ENCODE results near the gene GPX6.

Gene GPX6

DNA sequence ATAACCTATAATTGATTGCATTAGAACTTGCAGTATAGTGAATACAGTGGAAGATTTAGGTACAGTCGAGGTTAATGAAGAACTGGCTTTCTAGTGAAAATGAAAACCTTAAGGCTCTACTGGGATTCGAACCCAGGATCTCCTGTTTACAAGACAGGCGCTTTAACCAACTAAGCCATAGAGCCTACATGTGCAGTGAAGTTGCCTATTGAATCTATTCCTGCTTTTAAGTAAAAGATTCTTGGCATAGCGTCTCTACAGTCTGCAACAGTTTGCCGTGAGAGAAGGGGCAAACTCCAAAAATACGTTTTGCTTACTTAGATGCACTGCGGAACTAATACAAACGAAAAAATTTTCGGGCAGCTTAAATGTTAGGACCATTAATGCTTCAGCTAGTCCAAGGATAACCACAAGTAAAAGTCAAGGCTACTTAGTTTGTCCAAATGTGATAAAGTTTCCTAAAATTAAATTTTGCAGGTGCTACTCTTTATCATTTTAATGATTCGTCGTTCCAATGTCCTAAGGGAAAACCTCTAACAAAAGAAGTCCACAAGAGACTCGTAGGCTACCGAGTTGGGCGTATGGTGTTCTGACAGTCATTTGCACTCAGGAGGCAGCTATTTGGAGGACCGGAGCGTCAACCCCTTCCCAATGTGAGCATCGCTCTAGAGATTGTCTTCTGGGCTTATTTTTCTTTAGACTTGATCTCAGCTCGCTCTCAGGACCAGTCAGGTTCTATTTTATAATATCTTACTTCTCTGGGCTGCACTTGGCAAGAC, 41.0 kb downstream of the GPX6 start (continued):
- TF ChIP-seq SP3 (tag by site-specific recombination; IDR thresholded peaks at IDR 0.05): peak; percentile 10; the same call in 1 of the 2 replicates
- TF ChIP-seq ZNF529 (tag by site-specific recombination; IDR thresholded peaks at IDR 0.05; ENCODE audit: insufficient replicate concordance): no peak
- no peak for TF ChIP-seq ZNF707 (tag by site-specific recombination; IDR thresholded peaks at IDR 0.05)
- TF ChIP-seq, protein P1, sequence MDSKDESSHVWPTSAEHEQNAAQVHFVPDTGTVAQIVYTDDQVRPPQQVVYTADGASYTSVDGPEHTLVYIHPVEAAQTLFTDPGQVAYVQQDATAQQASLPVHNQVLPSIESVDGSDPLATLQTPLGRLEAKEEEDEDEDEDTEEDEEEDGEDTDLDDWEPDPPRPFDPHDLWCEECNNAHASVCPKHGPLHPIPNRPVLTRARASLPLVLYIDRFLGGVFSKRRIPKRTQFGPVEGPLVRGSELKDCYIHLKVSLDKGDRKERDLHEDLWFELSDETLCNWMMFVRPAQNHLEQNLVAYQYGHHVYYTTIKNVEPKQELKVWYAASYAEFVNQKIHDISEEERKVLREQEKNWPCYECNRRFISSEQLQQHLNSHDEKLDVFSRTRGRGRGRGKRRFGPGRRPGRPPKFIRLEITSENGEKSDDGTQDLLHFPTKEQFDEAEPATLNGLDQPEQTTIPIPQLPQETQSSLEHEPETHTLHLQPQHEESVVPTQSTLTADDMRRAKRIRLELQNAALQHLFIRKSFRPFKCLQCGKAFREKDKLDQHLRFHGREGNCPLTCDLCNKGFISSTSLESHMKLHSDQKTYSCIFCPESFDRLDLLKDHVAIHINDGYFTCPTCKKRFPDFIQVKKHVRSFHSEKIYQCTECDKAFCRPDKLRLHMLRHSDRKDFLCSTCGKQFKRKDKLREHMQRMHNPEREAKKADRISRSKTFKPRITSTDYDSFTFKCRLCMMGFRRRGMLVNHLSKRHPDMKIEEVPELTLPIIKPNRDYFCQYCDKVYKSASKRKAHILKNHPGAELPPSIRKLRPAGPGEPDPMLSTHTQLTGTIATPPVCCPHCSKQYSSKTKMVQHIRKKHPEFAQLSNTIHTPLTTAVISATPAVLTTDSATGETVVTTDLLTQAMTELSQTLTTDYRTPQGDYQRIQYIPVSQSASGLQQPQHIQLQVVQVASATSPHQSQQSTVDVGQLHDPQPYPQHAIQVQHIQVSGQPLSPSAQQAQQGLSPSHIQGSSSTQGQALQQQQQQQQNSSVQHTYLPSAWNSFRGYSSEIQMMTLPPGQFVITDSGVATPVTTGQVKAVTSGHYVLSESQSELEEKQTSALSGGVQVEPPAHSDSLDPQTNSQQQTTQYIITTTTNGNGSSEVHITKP (tag by site-specific recombination; IDR thresholded peaks at IDR 0.05): no peak
- no peak for TF ChIP-seq GLIS1 (tag by site-specific recombination; IDR thresholded peaks at IDR 0.05)
- no peak for TF ChIP-seq ZNF610 (tag by site-specific recombination; IDR thresholded peaks at IDR 0.05; ENCODE audit: borderline replicate concordance)
- no peak for TF ChIP-seq ZBTB48 (tag by site-specific recombination; IDR thresholded peaks at IDR 0.05)
- TF ChIP-seq ZIC2 (tag by site-specific recombination; IDR thresholded peaks at IDR 0.05): no peak
- no peak for TF ChIP-seq SETDB1 (IDR thresholded peaks at IDR 0.05; ENCODE audit: insufficient read length, low read length)
- TF ChIP-seq, protein P2, sequence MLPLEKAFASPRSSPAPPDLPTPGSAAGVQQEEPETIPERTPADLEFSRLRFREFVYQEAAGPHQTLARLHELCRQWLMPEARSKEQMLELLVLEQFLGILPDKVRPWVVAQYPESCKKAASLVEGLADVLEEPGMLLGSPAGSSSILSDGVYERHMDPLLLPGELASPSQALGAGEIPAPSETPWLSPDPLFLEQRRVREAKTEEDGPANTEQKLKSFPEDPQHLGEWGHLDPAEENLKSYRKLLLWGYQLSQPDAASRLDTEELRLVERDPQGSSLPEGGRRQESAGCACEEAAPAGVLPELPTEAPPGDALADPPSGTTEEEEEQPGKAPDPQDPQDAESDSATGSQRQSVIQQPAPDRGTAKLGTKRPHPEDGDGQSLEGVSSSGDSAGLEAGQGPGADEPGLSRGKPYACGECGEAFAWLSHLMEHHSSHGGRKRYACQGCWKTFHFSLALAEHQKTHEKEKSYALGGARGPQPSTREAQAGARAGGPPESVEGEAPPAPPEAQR (tag by site-specific recombination; IDR thresholded peaks at IDR 0.05): no peak
- TF ChIP-seq ZNF596 (tag by site-specific recombination; IDR thresholded peaks at IDR 0.05): 0 out of 2 replicates have a peak, but pooled peaks have one; percentile 5
- TF ChIP-seq, protein P3, sequence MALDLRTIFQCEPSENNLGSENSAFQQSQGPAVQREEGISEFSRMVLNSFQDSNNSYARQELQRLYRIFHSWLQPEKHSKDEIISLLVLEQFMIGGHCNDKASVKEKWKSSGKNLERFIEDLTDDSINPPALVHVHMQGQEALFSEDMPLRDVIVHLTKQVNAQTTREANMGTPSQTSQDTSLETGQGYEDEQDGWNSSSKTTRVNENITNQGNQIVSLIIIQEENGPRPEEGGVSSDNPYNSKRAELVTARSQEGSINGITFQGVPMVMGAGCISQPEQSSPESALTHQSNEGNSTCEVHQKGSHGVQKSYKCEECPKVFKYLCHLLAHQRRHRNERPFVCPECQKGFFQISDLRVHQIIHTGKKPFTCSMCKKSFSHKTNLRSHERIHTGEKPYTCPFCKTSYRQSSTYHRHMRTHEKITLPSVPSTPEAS (tag by site-specific recombination; IDR thresholded peaks at IDR 0.05): no peak
- TF ChIP-seq GLI2 (tag by site-specific recombination; IDR thresholded peaks at IDR 0.05; ENCODE audit: borderline replicate concordance, low read depth): no peak
- no peak for TF ChIP-seq ZNF140 (tag by site-specific recombination; IDR thresholded peaks at IDR 0.05)
- TF ChIP-seq ZNF701 (tag by site-specific recombination; IDR thresholded peaks at IDR 0.05): no peak
- no peak for TF ChIP-seq WT1 (tag by site-specific recombination; IDR thresholded peaks at IDR 0.05)
- TF ChIP-seq, protein P4, sequence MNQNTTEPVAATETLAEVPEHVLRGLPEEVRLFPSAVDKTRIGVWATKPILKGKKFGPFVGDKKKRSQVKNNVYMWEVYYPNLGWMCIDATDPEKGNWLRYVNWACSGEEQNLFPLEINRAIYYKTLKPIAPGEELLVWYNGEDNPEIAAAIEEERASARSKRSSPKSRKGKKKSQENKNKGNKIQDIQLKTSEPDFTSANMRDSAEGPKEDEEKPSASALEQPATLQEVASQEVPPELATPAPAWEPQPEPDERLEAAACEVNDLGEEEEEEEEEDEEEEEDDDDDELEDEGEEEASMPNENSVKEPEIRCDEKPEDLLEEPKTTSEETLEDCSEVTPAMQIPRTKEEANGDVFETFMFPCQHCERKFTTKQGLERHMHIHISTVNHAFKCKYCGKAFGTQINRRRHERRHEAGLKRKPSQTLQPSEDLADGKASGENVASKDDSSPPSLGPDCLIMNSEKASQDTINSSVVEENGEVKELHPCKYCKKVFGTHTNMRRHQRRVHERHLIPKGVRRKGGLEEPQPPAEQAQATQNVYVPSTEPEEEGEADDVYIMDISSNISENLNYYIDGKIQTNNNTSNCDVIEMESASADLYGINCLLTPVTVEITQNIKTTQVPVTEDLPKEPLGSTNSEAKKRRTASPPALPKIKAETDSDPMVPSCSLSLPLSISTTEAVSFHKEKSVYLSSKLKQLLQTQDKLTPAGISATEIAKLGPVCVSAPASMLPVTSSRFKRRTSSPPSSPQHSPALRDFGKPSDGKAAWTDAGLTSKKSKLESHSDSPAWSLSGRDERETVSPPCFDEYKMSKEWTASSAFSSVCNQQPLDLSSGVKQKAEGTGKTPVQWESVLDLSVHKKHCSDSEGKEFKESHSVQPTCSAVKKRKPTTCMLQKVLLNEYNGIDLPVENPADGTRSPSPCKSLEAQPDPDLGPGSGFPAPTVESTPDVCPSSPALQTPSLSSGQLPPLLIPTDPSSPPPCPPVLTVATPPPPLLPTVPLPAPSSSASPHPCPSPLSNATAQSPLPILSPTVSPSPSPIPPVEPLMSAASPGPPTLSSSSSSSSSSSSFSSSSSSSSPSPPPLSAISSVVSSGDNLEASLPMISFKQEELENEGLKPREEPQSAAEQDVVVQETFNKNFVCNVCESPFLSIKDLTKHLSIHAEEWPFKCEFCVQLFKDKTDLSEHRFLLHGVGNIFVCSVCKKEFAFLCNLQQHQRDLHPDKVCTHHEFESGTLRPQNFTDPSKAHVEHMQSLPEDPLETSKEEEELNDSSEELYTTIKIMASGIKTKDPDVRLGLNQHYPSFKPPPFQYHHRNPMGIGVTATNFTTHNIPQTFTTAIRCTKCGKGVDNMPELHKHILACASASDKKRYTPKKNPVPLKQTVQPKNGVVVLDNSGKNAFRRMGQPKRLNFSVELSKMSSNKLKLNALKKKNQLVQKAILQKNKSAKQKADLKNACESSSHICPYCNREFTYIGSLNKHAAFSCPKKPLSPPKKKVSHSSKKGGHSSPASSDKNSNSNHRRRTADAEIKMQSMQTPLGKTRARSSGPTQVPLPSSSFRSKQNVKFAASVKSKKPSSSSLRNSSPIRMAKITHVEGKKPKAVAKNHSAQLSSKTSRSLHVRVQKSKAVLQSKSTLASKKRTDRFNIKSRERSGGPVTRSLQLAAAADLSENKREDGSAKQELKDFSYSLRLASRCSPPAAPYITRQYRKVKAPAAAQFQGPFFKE (tag by site-specific recombination; IDR thresholded peaks at IDR 0.05; ENCODE audit: borderline replicate concordance): no peak
- TF ChIP-seq IKZF3 (tag by site-specific recombination; IDR thresholded peaks at IDR 0.05): no peak
- peak; percentile 88 for TF ChIP-seq ZNF660 (tag by site-specific recombination; IDR thresholded peaks at IDR 0.05)
- TF ChIP-seq, protein P5, sequence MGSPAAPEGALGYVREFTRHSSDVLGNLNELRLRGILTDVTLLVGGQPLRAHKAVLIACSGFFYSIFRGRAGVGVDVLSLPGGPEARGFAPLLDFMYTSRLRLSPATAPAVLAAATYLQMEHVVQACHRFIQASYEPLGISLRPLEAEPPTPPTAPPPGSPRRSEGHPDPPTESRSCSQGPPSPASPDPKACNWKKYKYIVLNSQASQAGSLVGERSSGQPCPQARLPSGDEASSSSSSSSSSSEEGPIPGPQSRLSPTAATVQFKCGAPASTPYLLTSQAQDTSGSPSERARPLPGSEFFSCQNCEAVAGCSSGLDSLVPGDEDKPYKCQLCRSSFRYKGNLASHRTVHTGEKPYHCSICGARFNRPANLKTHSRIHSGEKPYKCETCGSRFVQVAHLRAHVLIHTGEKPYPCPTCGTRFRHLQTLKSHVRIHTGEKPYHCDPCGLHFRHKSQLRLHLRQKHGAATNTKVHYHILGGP (tag by site-specific recombination; IDR thresholded peaks at IDR 0.05): 0 out of 2 replicates have a peak, but pooled peaks have one; percentile 46
- TF ChIP-seq ZNF654 (tag by site-specific recombination; IDR thresholded peaks at IDR 0.05; ENCODE audit: low read depth): no peak
- TF ChIP-seq, protein P6, sequence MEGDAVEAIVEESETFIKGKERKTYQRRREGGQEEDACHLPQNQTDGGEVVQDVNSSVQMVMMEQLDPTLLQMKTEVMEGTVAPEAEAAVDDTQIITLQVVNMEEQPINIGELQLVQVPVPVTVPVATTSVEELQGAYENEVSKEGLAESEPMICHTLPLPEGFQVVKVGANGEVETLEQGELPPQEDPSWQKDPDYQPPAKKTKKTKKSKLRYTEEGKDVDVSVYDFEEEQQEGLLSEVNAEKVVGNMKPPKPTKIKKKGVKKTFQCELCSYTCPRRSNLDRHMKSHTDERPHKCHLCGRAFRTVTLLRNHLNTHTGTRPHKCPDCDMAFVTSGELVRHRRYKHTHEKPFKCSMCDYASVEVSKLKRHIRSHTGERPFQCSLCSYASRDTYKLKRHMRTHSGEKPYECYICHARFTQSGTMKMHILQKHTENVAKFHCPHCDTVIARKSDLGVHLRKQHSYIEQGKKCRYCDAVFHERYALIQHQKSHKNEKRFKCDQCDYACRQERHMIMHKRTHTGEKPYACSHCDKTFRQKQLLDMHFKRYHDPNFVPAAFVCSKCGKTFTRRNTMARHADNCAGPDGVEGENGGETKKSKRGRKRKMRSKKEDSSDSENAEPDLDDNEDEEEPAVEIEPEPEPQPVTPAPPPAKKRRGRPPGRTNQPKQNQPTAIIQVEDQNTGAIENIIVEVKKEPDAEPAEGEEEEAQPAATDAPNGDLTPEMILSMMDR (tag by site-specific recombination; IDR thresholded peaks at IDR 0.05): no peak
- no peak for TF ChIP-seq ZBTB21 (tag by site-specific recombination; IDR thresholded peaks at IDR 0.05)
- TF ChIP-seq HOXA7 (CRISPR knock-in tag; IDR thresholded peaks at IDR 0.05; ENCODE audit: borderline replicate concordance): no peak
